Stimulated activated CD4-positive, alpha-beta T cell treated with anti-CD3 and anti-CD28 coated beads, Interleukin-2, amount 100 ng/mL, for 48 hours (primary cell): ENCODE measurements around the gene GAB1.

Source experiments
- DNase-seq, 2 donors: peaks; one replicate each; pipeline ENCODE4 v3.0.0-alpha.2; 2020

The GAB1 gene

GRCh38 chr4:143424276-143424675 is 87.6 kb downstream of the GAB1 start:
- no peak for DNase-seq

- no peak for DNase-seq
Observed at GRCh38 chr4:143431526-143432257, 95.0 kb downstream of the GAB1 start.

GRCh38 chr4:143432258-143432591 is 95.5 kb downstream of the GAB1 start:
- no peak for DNase-seq

GRCh38 chr4:143433231-143433630 is 96.6 kb downstream of the GAB1 start:
- no peak for DNase-seq

GRCh38 chr4:143435955-143436354 is 99.3 kb downstream of the GAB1 start:
- no peak for DNase-seq

- DNase-seq: no peak
Observed at GRCh38 chr4:143437476-143437875, 100.8 kb downstream of the GAB1 start.

- DNase-seq: no peak
Observed at GRCh38 chr4:143437937-143438336, 101.3 kb downstream of the GAB1 start.

- DNase-seq: no peak
Observed at GRCh38 chr4:143438710-143439109, 102.0 kb downstream of the GAB1 start.

- DNase-seq: no peak
Observed at GRCh38 chr4:143441109-143441508, 104.4 kb downstream of the GAB1 start.

- no peak for DNase-seq
Observed at GRCh38 chr4:143441678-143442077, 105.0 kb downstream of the GAB1 start.

- DNase-seq: no peak
Observed at GRCh38 chr4:143443728-143444127, 107.1 kb downstream of the GAB1 start.

- DNase-seq: no peak
Observed at GRCh38 chr4:143451186-143451585, 114.5 kb downstream of the GAB1 start.

GRCh38 chr4:143455211-143455610 is 118.5 kb downstream of the GAB1 start:
- DNase-seq: no peak

- DNase-seq: no peak
Observed at GRCh38 chr4:143458966-143459365, 122.3 kb downstream of the GAB1 start.

- no peak for DNase-seq
Observed at GRCh38 chr4:143473334-143474126, 136.9 kb downstream of the GAB1 start.

GRCh38 chr4:143477487-143477886 is 140.8 kb downstream of the GAB1 start:
- no peak for DNase-seq

GRCh38 chr4:143481361-143481760 is 144.7 kb downstream of the GAB1 start:
- no peak for DNase-seq

- DNase-seq: no peak
Observed at GRCh38 chr4:143482840-143483239, 146.2 kb downstream of the GAB1 start.

- no peak for DNase-seq
Observed at GRCh38 chr4:143486314-143486713, 149.6 kb downstream of the GAB1 start.

GRCh38 chr4:143488687-143489086 is 152.0 kb downstream of the GAB1 start:
- no peak for DNase-seq

GRCh38 chr4:143489106-143489505 is 152.4 kb downstream of the GAB1 start:
- DNase-seq: no peak

- no peak for DNase-seq
Observed at GRCh38 chr4:143498021-143498420, 161.3 kb downstream of the GAB1 start.

- no peak for DNase-seq
Observed at GRCh38 chr4:143502231-143502630, 165.6 kb downstream of the GAB1 start.

GRCh38 chr4:143506031-143506430 is 169.4 kb downstream of the GAB1 start:
- DNase-seq: no peak

GRCh38 chr4:143511906-143512305 is 175.2 kb downstream of the GAB1 start:
- DNase-seq: no peak
